ENCODE results near the gene CLN3.

The CLN3 gene

GRCh38 chr16:28520672-28521071 is 28.8 kb upstream of the CLN3 start:
- TF ChIP-seq, protein P1, sequence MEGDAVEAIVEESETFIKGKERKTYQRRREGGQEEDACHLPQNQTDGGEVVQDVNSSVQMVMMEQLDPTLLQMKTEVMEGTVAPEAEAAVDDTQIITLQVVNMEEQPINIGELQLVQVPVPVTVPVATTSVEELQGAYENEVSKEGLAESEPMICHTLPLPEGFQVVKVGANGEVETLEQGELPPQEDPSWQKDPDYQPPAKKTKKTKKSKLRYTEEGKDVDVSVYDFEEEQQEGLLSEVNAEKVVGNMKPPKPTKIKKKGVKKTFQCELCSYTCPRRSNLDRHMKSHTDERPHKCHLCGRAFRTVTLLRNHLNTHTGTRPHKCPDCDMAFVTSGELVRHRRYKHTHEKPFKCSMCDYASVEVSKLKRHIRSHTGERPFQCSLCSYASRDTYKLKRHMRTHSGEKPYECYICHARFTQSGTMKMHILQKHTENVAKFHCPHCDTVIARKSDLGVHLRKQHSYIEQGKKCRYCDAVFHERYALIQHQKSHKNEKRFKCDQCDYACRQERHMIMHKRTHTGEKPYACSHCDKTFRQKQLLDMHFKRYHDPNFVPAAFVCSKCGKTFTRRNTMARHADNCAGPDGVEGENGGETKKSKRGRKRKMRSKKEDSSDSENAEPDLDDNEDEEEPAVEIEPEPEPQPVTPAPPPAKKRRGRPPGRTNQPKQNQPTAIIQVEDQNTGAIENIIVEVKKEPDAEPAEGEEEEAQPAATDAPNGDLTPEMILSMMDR (IDR thresholded peaks at IDR 0.05; ENCODE audit: low read depth, low read length) = no peak

GRCh38 chr16:28514246-28514645 is 22.4 kb upstream of the CLN3 start:
- TF ChIP-seq, protein P1 (IDR thresholded peaks at IDR 0.05; ENCODE audit: low read depth, low read length) = no peak
- Histone ChIP-seq H3K9me3 (ENCODE audit: severe bottlenecking) (no peaks in the 10 kb centered on the region), H3K27ac (no peak overlapping the region), H3K4me3 (ENCODE audit: low read depth, low read length) (no peak overlapping the region), H3K27me3 (ENCODE audit: insufficient read depth, low read depth, severe bottlenecking) (no peaks in the 10 kb centered on the region), H3K36me3 (no peaks in the 10 kb centered on the region)
- DNase-seq = no peak

More at GRCh38 chr16:28520672-28521071, 28.8 kb upstream of the CLN3 start:
- DNase-seq = no peak
- no peaks in the 10 kb centered on the region for H3K36me3 ChIP-seq
- H3K27me3 ChIP-seq (ENCODE audit: insufficient read depth, low read depth, severe bottlenecking) = no peaks in the 10 kb centered on the region
- no peak overlapping the region for H3K27ac ChIP-seq
- no peak overlapping the region for H3K4me3 ChIP-seq (ENCODE audit: low read depth, low read length)
- H3K9me3 ChIP-seq (ENCODE audit: severe bottlenecking) = no peaks in the 10 kb centered on the region

DNA sequence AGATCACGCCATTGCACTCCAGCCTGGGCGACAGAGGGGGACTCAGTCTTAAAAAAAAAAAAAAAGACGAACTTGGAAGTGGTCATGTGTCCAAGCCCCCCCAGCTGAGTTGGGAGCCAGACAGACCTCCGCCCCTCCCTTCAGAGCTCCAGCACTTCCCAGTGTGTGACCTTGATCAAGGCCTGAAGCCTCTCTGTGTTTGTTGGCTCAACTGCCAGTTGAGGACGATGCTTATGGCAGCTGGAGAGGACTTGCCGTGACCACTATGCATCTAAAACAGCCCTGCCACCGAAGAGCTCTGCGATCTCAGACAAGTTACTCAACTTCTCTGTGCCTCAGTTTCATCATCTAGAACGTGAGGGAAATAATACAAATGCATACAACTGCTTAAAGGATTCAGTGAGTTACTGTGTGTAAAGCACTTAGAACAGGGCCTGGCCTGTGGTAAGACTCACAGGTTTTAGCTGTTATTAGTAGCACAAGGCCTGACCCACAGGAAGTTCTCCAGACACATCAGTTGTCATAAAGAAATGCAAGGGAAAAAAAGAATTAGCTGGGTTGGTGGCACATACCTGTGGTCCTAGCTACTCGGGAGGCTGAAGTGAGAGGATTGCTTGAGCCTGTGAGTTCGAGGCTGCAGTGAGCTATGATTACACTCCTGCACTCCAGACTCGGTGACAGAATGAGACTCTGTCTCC is 21.8 kb upstream of the CLN3 start:
- Histone ChIP-seq H3K9me3 (ENCODE audit: severe bottlenecking) (no peaks in the 10 kb centered on the region), H3K27me3 (ENCODE audit: insufficient read depth, low read depth, severe bottlenecking) (no peaks in the 10 kb centered on the region), H3K27ac (no peak overlapping the region), H3K36me3 (no peaks in the 10 kb centered on the region), H3K4me3 (ENCODE audit: low read depth, low read length) (no peak overlapping the region)
- DNase-seq = no peak
- TF ChIP-seq, protein P1 (IDR thresholded peaks at IDR 0.05; ENCODE audit: low read depth, low read length) = no peak

GRCh38 chr16:28511801-28512789 is 20.2 kb upstream of the CLN3 start:
- no peak overlapping the region for H3K4me3 ChIP-seq (ENCODE audit: low read depth, low read length)
- DNase-seq = no peak
- H3K27ac ChIP-seq = no peak overlapping the region
- TF ChIP-seq, protein P1 (IDR thresholded peaks at IDR 0.05; ENCODE audit: low read depth, low read length) = no peak
- H3K36me3 ChIP-seq = no peaks in the 10 kb centered on the region
- no peaks in the 10 kb centered on the region for H3K9me3 ChIP-seq (ENCODE audit: severe bottlenecking)
- no peaks in the 10 kb centered on the region for H3K27me3 ChIP-seq (ENCODE audit: insufficient read depth, low read depth, severe bottlenecking)

GRCh38 chr16:28511031-28511430 is 19.2 kb upstream of the CLN3 start:
- Histone ChIP-seq H3K9me3 (ENCODE audit: severe bottlenecking) (no peaks in the 10 kb centered on the region), H3K27ac (no peak overlapping the region), H3K36me3 (no peaks in the 10 kb centered on the region), H3K27me3 (ENCODE audit: insufficient read depth, low read depth, severe bottlenecking) (no peaks in the 10 kb centered on the region), H3K4me3 (ENCODE audit: low read depth, low read length) (no peak overlapping the region)
- DNase-seq = no peak
- TF ChIP-seq, protein P1 (IDR thresholded peaks at IDR 0.05; ENCODE audit: low read depth, low read length) = no peak

Data from WERI-Rb-1 (cell line).